Glomerular visceral epithelial cell (primary cell): ENCODE results near the gene GNG7.

Source experiments
- DNase-seq: peaks from one replicate; pipeline ENCODE4 v3.0.0-alpha.2; 2016; ENCODE audit errors: extremely low spot score

The GNG7 gene

GRCh38 chr19:2702170-2703076 is at the start of gene GNG7:
TSS of gene GNG7 (minus strand) at chr19:2702694. CDS start at chr19:2520688, 182,006 bp downstream.
- peak; percentile 92 for DNase-seq

- DNase-seq, result no peak
Observed at GRCh38 chr19:2751438-2751830, 48.9 kb upstream of the GNG7 start.

GRCh38 chr19:2750808-2751437 is 48.4 kb upstream of the GNG7 start:
- no peak for DNase-seq

GRCh38 chr19:2747349-2747748 is 44.9 kb upstream of the GNG7 start:
- DNase-seq, result no peak

GRCh38 chr19:2744113-2744512 is 41.6 kb upstream of the GNG7 start:
- no peak for DNase-seq

GRCh38 chr19:2743099-2743498 is 40.6 kb upstream of the GNG7 start:
- DNase-seq, result no peak

- no peak for DNase-seq
Observed at GRCh38 chr19:2740314-2740656, 37.8 kb upstream of the GNG7 start.

GRCh38 chr19:2739602-2740313 is 37.3 kb upstream of the GNG7 start, which contains the start of gene SLC39A3:
TSS of gene SLC39A3 (minus strand) at chr19:2740017. CDS start at chr19:2737257, 2,760 bp downstream.
- DNase-seq, result peak; percentile 99

- no peak for DNase-seq
Observed at GRCh38 chr19:2736550-2737190, 34.2 kb upstream of the GNG7 start.

GRCh38 chr19:2735374-2735773 is 32.9 kb upstream of the GNG7 start:
- no peak for DNase-seq

GRCh38 chr19:2734589-2735288 is 32.2 kb upstream of the GNG7 start:
- DNase-seq, result no peak

- DNase-seq, result no peak
Observed at GRCh38 chr19:2733930-2734588, 31.6 kb upstream of the GNG7 start.

- DNase-seq, result no peak
Observed at GRCh38 chr19:2732883-2733282, 30.4 kb upstream of the GNG7 start.

GRCh38 chr19:2732157-2732725 is 29.7 kb upstream of the GNG7 start:
- no peak for DNase-seq

- no peak for DNase-seq
Observed at GRCh38 chr19:2731181-2731995, 28.9 kb upstream of the GNG7 start.

GRCh38 chr19:2729943-2730818 is 27.7 kb upstream of the GNG7 start:
- no peak for DNase-seq

- no peak for DNase-seq
Observed at GRCh38 chr19:2728783-2729387, 26.4 kb upstream of the GNG7 start.

- DNase-seq, result peak; percentile 24
Observed at GRCh38 chr19:2727640-2727944, 25.1 kb upstream of the GNG7 start.
